ENCODE data around the gene OXSM.

DNA sequence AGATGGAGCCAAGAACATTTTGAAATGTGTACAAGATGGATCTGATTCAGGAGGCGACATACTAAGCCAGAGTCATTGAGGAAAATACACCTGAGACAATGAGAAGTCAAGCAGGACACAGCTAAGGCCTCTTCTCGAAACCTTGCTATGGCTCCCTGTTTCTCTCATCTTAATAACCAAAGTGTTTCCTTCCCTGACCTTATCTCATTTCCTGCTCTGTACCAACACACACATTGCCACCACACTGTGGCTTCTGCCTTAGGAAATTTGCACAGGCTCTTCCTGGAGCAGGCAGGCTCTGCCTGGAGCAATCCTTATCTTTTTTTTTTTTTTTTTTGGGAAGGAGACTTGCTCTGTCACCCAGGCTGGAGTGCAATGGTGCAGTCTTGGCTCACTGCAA lies 36.6 kb downstream of the OXSM start:
- TF ChIP-seq, protein P1, sequence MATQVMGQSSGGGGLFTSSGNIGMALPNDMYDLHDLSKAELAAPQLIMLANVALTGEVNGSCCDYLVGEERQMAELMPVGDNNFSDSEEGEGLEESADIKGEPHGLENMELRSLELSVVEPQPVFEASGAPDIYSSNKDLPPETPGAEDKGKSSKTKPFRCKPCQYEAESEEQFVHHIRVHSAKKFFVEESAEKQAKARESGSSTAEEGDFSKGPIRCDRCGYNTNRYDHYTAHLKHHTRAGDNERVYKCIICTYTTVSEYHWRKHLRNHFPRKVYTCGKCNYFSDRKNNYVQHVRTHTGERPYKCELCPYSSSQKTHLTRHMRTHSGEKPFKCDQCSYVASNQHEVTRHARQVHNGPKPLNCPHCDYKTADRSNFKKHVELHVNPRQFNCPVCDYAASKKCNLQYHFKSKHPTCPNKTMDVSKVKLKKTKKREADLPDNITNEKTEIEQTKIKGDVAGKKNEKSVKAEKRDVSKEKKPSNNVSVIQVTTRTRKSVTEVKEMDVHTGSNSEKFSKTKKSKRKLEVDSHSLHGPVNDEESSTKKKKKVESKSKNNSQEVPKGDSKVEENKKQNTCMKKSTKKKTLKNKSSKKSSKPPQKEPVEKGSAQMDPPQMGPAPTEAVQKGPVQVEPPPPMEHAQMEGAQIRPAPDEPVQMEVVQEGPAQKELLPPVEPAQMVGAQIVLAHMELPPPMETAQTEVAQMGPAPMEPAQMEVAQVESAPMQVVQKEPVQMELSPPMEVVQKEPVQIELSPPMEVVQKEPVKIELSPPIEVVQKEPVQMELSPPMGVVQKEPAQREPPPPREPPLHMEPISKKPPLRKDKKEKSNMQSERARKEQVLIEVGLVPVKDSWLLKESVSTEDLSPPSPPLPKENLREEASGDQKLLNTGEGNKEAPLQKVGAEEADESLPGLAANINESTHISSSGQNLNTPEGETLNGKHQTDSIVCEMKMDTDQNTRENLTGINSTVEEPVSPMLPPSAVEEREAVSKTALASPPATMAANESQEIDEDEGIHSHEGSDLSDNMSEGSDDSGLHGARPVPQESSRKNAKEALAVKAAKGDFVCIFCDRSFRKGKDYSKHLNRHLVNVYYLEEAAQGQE (IDR thresholded peaks at IDR 0.05; ENCODE audit: low read depth), result no peak
- TF ChIP-seq TCF12 (IDR thresholded peaks at IDR 0.05; ENCODE audit: low read depth) (no peak), EP300 (IDR thresholded peaks at IDR 0.05; ENCODE audit: borderline replicate concordance) (no peak), EGR1 (IDR thresholded peaks at IDR 0.05) (no peak), YY1 (IDR thresholded peaks at IDR 0.05; ENCODE audit: low read depth) (no peak), RAD21 (IDR thresholded peaks at IDR 0.05; ENCODE audit: low read depth) (no peak), CREB1 (IDR thresholded peaks at IDR 0.05; ENCODE audit: low read depth) (no peak), CEBPB (IDR thresholded peaks at IDR 0.05) (no peak), FOXM1 (IDR thresholded peaks at IDR 0.05; ENCODE audit: borderline replicate concordance, low read depth) (no peak), TEAD4 (IDR thresholded peaks at IDR 0.05) (no peak), TAF1 (IDR thresholded peaks at IDR 0.05; ENCODE audit: low read depth) (no peak), ZBTB7A (IDR thresholded peaks at IDR 0.05; ENCODE audit: low read depth) (no peak)
- TF ChIP-seq, protein P2, sequence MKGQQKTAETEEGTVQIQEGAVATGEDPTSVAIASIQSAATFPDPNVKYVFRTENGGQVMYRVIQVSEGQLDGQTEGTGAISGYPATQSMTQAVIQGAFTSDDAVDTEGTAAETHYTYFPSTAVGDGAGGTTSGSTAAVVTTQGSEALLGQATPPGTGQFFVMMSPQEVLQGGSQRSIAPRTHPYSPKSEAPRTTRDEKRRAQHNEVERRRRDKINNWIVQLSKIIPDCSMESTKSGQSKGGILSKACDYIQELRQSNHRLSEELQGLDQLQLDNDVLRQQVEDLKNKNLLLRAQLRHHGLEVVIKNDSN (IDR thresholded peaks at IDR 0.05), result no peak
- TF ChIP-seq, protein P3, sequence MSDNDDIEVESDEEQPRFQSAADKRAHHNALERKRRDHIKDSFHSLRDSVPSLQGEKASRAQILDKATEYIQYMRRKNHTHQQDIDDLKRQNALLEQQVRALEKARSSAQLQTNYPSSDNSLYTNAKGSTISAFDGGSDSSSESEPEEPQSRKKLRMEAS (IDR thresholded peaks at IDR 0.05), result no peak

Measured in Ishikawa (cell line).